Muscle of arm (tissue), 12 donors: ENCODE results near the gene PXK. TPM values are rescaled to one million over a fixed set of nuclear protein-coding genes. Genes with fewer than 3 reads are reported as not detected.
"Not testable (repeated sequence)": the region's sequence is repeated elsewhere in the genome, so short reads cannot be mapped to it uniquely, and the experiment has no call there.

Source experiments
- DNase-seq: peaks from one replicate; pipeline ENCODE4 v3.0.0-alpha.2; 2013
- polyA plus RNA-seq, 12 donors: library from polyadenylated mRNA; unstranded; fragments of 120-200 nt; gene quantifications; one replicate each; pipeline ENCODE4 v1.2.1, GENCODE V29; 2013; ENCODE audit not compliant: insufficient read length in 12 of 12

Gene PXK
- polyA plus RNA-seq, 12 donors = 16.5 to 45.0 (median 25.0) TPM; not detected in 1

GRCh38 chr3:58416191-58416590 is 83.5 kb downstream of the PXK start:
- DNase-seq = no peak

DNA sequence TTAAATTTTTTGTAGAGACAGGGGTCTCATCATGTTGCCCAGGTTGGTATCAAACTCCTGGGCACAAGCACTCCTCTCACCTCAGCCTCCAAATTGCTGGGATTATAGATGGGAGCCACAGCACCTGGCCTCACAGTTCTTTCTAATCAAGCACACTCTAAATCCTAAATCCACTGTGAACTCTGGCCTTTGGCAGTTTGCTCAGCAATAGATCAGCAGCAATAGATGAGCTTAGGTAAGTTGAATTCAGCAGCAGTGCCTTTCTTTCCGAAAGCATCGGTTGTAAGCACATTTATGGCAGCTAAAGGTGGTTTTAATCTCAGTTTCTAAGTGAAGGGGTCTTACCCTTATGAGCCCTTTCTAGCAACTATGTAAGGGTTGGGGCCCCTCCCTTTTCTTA is 84.4 kb downstream of the PXK start:
- no peak for DNase-seq

DNA sequence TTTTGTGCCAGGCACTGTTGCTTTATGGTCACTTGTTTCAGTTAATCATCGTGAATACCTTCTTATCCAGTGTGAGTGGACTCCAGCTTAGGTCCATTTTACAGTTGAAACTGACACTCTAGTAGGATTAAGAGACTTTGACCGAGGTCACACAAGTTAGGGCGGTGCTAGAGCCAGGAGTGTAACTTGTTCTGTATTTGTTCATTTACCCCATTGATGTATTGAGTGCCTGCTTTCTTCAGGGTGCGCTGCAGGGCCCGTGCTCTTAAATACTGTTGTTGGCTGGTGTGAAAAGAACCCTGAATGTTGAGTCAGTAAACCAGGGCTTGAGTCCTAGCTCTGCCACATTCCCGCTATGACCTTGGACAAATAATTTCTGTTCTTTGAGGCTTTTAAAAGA is 85.5 kb downstream of the PXK start:
- no peak for DNase-seq

- DNase-seq = peak; percentile 60
Measured at GRCh38 chr3:58419780-58420507, 87.3 kb downstream of the PXK start.

DNA sequence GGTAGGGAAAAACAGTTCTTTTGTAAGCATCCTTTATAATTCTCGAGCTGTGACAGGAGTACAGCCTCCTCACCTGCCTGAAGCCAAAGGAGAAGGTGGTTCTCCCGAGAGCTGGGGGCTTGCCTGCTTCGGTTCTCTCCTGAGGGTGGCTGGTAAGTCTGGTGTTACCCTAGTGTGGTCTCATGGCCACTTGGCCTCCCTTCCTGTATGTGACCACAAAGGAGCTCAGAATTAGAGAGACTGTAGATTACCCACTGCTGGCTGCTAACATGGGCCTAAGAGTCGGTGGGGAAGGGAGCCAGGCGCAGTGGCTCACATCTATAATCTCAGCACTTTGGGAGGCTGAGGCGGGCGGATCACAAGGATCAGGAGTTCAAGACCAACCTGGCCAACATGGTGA is 88.3 kb downstream of the PXK start:
- no peak for DNase-seq

DNA sequence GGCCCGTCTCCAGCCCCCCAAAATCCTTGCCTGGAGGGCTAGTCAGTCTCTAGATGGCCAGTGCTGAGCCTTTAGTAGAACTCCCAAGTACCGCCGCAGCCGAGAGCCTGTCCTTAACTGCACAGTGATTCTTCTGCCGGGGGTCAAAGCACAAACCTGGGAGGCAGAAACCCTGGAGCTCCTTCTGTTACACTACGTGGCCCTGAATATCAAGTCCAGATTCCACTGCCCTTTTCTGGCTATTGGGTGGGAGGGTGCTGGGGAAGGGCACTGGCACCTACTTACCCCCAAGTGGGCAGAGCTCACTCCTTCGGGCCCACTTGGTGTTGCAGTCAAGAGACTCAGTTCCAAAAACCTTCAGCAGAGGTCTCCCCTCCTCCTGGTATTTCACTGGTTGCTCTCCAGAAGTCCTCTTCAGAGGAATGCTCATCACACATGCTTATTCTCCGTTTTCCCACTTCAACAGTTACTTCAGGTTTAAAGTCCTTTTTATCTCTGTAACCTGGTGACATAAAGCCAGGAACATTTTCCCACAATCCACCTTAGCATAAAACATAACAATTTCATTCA is 90.1 kb downstream of the PXK start:
- DNase-seq = no peak

GRCh38 chr3:58424613-58425012 is 91.9 kb downstream of the PXK start:
- no peak for DNase-seq

DNA sequence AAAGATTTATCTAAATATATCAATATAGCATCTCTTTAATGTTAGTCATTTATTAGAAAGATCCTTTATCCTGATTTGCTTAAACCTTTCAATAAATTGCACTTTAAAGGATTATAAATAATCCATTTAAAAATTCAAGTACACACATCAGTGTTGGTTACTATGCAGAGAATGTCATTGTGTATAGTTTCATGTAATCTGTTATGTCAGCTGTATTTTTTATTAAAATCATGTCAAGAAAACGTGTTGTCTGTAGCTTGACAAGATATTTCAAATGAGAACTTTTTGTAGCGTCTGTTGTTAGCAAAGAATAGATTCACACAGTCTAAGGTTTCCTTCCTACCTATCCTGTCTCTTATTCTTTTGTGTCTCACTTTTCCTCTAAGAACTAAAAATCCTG is 93.1 kb downstream of the PXK start:
- DNase-seq = no peak

DNA sequence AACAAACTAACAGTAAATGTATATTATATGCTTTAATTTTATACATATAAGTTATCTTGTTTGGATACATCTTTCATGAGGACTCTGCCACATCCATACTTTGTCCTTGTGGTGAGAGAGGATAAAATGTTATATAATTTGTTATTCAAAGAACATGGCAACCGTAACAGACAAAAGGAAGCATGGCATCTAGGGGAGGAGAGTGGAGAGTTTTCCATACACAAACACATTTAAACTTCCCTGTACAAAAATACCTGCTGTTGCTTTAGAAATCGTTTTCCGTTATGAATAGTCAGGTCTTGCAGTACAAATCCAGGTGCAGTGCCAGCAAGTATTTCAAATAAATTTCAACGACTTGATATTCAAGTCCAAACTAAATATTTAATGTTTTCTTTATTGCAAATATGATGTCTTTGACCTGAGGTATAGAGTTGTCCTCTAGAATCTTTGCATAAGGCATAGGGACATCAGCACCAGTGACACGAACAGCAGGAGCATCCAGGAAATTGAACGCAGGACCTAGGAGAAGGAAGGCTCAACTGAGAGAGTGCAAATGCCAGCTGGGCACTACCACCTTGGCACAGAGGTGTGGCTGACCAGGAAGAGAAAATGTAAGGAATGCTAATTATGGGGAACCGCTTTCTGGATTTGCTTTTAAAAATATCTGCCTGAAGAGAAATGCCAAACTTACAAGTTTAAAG is 95.1 kb downstream of the PXK start:
- DNase-seq = no peak

DNA sequence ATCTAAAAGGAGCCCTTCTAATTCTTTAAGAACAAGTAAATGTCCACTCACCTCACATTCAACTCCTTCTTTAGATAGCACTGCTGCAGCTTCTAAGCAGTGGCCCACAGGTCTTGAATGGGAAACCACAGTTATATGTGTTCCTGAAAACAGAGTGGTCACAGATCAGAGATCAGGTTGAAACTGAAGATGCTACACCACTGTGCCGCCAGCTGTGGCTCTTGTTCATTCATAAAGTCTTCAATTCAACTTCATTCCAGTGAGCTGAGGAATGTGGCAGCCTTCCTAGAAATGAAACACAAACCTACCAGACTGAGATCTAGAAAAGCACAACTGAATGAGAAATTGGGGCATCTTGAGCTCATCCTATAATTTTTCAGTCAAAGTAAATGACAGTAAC is 97.0 kb downstream of the PXK start:
- DNase-seq = no peak

GRCh38 chr3:58432905-58433304 is 100.2 kb downstream of the PXK start:
- DNase-seq = no peak

DNA sequence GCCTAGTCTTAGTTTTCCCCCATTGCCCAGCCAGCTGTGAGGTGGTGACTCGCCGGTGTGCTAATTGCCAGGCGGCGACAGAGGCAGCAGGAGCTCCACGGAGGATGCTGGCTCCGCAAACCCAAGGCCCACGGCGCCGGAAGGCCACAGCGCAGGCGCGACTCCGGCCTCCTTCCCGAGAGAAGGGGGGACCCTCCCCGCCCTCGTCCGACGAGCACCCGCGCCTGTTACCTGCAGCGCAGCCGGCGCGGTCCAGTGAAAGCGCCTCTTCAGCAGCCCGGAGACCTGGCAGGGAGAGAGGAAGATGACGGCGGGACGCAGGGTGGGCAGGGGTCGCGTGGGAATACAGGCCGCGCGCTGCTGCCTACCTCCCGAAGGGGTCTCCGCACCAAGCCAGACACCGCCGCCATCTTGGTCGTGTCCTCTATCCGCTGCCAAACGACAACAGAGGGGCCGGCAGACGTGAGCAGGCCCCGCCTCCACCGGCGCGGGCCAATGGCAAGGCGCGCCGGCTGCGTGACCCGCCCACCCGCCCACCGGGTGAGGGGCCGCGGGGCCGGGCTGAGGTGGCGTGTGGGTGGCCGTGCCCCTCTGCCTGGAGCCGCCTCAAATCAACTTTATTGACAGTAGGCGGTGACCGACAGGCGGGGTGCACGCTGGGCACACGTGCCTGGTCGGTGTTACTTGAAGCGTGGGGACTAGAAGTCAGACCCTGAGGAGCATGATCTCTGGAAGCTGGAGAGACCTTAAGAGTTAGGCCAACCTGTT is 100.9 kb downstream of the PXK start, which contains the start of gene PDHB:
Gene PDHB, minus strand, starts transcription at position 433 of the 768 bp plus-strand sequence. Its CDS starts 23 bp downstream, at position 410.
- DNase-seq = peak; percentile 94

GRCh38 chr3:58434168-58434504 is 101.4 kb downstream of the PXK start:
- DNase-seq = no peak

GRCh38 chr3:58434511-58434910 is 101.8 kb downstream of the PXK start:
- no peak for DNase-seq

- DNase-seq = no peak
Measured at GRCh38 chr3:58434990-58435389, 102.3 kb downstream of the PXK start.

DNA sequence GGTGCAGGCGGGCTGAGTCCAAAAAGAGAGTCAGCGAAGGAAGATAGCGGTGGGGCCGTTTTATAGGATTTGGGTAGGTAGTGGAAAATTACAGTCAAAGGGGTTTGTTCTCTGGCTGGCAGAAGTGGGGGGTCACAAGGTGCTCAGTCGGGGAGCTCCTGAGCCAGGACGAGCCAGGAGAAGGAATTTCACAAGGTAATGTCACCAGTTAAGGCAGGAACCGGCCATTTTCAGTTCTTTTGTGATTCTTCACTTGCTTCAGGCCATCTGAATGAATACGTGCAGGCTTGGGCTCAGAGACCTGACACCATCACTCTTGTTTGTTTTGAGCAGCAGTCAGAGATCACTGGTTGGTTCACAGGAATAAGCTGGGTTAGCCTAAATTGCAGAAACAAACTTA is 104.6 kb downstream of the PXK start:
- not testable (repeated sequence) for DNase-seq

DNA sequence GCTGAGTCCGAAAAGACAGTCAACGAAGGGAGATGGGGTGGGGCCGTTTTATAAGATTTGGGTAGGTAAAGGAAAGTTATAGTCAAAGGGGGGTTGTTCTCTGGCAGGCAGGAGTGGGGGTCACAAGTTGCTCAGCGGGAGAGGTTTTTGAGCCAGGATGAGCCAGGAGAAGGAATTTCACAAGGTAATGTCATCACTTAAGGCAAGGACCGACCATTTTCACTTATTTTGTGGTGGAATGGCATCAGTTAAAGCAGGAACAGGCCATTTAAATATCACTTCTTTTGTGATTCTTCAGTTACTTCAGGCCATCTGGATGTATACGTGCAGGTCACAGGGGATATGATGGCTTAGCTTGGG is 108.3 kb downstream of the PXK start:
- not testable (repeated sequence) for DNase-seq

- DNase-seq = no peak
Measured at GRCh38 chr3:58441514-58442450, 109.1 kb downstream of the PXK start.

GRCh38 chr3:58452176-58452575 is 119.5 kb downstream of the PXK start:
- DNase-seq = no peak

DNA sequence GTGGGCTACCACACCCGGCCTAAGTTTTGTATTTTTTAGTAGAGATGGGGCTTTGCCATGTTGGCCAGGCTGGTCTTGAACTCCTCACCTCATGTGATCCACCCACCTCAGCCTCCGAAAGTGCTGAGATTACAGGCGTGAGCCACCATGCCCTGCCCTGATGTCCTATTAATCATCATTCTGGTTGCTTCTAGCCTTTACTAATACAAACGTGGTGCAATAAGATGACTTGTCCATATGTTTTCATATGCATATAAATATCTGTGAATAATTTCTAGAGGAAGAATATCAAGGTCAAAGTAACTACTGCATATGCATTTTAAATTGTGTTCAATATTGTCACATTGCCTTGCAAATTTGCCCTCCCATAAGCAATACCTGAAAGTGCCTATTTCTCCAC is 126.5 kb downstream of the PXK start:
- no peak for DNase-seq

DNA sequence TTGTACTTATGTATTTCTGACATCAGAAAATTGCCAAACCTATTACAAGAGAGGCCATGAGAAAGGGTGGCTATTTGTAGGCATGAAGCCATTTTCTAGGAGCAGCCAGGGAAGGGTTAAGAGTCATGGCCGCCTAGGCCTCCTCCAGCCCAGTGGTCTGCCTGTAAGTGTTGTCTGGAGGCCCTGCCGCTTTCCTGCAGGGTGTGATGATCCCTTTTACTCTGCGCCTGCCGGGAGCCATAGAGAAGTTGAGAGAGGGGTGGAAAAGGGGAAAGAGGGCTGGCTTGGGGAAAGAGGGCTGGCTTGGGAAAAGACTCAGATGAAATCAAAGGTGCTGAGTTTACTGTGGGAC is 130.1 kb downstream of the PXK start:
- no peak for DNase-seq
